ENCODE data around the gene PADI1.

Gene PADI1

DNA sequence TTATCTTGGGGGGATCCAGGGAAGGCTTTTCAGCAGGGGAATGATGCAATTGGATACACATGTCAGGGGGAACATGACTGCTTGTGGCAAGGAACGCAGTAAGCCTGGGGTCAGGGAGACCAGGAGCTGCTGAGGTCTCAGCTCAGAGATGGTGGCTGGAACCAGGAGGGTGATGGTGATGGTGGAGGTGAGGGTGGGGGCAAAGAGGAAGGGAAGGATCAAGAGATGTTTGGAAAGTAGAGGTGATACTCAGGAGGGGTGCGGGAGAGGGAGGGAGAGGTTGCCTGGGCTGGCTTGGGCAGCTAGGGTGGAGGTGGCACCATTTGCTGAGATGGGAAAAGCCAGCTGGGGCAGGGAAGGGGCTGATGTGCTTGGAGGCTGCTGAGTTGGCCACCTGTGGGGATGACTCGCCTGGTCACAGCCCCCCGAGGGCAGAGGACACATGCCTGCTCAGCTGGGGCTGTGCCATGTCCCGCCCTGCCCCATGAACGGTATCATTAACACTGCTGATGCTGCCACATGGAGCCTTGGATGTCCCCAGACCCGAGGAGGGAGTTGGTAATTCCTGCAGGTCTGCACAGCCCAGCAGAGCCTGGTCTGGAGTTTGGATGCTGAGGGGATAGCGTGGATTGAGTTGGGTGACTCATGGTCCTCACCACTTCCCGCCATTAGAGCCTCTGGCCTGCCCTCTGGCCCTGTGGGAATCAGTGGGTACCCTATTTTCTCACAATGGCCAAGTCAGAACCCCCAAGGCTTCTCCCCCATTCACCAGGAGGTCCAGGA, 6.3 kb upstream of the PADI1 start:
- DNase-seq = no peak

DNA sequence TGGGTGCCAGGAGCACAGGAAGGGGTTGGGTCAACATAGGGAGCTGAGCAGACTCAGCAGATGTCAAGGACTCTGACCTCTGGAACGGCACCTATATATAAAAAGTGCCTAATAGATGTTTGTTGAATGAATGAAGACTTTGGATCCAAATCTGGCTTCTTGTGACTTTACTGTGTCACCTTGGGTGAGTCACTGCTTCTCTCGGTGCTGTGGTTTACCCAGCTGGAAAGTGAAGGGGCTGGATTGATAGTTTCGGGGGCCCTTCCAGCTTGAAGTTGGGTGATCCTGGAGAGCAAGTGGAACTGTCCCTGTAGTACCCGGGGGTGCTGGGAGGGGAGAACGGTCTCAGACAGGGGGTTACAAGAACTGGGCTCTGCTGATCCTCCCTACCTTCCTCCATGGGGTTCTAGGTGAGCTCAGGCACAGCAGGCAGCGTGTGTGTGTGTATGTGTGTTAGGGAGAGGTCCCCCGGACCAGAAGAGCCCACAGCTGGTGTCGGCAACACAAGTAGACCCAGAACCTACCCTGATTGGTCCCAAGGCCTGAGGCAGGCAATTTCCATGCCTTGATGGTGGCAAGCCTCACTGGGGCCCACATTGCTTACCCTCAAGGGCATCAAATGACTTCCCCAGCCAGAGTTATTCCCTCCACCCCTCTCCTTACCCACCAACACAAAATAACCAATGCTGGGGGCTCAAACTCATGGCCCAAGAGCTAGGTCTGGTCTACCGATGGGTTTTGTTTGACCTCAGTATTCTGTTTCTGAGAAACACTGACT, 5.5 kb upstream of the PADI1 start:
- no peak for DNase-seq

DNA sequence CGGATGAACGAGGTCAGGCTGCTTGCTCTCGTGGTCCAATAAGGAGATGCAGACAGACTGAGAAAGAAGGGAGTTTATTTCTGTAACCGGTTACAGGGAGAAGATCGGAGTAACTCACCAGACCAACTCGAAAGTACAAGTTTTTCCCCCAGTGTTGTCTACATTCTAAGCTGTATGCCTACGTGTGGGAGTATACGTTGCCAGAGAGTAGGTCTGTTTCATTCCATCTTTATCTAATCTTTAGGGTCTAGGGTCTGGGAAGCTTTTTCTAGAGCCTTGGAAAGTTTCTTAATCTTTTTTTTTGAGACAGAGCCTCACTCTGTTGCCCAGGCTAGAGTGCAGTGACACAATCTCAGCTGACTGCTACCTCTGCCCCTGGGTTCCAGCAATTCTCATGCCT, 4.7 kb upstream of the PADI1 start:
- no peak for DNase-seq

DNA sequence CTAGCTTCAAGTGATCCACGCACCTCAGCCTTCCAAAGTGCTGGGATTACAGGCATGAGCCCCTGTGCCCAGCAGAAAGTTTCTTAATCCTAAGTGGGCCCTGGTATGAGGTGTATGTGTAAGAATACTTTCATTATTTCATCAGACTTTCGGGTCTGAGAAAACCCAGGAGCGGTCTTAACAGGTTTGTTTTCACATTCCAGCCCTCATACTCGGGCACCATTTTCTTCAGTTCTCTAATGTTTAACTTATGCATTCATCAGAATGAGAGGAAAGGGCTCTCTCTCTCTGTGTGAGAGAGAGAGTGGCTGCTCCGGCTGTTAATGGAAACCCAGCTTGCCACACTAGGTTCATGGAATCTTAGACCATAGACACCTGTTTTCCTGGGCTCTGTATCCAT, 4.2 kb upstream of the PADI1 start:
- no peak for DNase-seq

DNA sequence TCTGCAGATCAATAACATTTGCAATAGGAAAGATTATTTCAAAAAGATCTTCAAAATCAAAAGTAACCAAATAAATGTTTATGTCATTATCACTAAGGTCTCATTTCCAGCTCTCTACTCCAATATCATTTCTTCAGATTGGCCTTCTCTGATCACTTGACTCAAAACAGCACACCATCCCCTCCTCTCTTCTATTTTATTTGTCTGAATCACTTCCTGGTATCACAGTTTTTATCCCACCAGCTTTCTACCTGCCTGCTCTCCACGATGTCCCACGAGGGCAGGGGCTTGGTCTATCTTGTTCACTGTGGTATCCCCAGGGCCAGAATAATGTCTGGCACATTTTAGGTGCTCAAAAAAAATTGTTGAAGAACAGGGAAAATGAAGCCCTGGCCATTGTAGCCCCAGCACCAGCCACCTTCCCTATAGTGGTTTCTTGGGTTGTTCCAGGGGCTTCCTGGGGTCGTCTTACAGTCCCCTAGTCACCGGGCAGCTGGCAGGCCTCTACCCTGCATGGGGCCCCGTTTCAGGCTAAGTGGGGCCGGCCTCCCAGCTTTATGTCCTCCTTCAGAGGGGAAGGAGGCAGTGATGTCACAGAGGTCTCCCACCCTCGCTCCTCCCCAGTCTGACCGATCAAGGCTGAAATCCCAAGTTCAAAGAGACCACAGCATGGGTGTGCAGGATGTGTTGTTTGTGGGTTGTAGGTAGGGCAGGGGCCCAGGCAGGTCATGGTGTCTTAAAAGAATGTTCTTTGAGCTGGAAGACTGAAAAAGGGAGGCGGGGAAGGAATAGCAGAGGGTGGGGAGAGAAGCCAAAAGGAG, 3.5 kb upstream of the PADI1 start:
- no peak for DNase-seq

DNA sequence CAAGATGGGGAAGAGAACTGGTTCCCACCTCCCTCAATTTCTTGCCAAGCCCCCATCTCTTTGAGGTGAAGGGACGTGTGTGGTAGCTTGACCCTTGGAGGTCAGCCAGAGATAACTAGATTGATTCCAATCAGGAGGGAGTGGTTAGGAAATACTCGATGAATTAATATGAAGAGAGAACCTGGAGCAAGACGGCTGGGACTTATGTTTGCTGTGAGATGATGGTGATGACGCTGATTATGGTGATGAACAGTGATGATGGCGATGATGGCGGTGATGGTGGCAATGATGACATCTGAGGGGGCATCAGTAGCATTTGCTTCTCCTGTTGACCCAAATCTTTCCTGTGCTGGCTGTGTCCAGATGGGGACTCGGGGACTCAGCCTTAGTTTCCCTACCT, 724 bp downstream of the PADI1 start:
- DNase-seq = no peak

DNA sequence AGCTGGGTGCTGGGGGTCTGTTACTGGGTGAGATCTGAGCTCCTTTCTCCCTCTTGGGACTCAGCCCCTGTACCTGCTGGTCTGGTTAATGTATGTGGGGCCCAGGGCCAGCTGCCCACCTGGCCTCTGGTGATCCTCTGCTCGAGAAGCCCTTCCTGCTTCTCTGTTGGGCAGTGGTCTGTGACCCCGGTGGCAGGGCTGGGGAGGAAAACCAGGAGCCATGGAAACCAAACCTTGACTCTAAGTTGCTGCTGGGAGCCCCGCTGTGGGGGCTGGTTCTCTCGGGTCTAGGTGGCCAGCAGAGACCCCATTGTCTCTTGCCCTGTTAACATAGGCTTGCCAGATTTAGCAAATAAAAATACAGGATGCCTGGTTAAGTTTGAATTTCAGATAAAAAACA, 1.3 kb downstream of the PADI1 start:
- no peak for DNase-seq

DNA sequence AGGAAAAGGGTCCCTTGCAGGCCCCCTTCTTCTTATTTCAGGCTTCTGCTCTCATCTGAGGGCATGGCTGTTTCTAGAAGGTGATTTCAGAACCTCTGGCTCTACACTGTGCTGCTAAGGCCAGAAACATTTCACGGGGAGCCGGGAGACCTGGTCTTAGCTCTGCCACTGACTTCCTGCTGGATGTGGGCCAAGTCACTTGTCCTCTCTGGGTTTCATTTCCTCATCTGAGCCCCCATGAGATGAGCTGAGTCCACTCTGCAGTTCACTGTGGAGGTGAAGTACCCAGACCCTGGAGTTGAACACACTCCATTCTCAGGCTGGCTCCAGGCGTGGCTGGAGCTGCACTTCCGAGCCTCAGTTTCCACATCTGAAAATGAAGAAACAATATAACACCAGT, 2.1 kb downstream of the PADI1 start:
- no peak for DNase-seq

DNA sequence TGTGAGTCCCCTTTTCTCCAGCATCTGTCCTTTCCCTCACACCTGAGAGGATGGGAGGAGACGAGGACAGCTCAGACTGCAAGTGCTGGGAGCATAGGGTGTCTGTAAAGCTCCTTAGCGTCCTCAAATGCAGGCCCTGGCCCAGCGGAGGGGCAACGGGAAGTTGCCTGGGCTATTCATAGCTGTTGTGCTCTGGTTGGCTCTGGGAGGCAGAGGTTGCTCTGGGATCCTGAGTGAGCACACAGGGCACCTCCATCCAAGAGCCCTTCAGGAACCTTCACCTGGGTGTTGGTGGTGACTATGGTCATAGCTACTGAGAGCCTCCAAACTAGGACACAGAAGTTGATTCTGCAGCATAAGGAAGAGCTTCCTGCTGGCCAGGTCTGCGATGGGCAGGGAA, 2.6 kb downstream of the PADI1 start:
- DNase-seq = no peak

DNA sequence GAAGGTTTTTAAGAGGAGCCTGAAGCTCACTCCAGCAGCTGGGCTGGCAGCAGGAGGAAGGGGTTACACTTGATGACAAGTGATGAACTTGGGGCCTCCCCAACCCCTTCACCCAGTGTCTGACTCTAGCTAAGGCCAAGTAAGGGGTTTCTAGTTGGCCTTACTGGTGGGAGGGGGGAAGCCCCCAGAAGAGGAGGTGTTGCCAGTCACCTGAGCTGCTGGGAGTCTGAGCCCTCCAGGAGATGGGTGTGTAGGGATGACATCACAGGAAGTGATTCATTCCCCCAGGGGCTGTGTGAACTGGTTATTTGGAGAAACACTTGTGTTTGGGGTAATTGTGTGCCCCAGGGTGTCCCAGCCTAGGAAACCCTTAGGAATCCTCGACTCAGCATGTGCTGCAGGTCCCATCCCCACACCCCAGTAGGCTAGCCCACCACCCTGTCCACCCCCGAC, 3.1 kb downstream of the PADI1 start:
- DNase-seq = no peak

DNA sequence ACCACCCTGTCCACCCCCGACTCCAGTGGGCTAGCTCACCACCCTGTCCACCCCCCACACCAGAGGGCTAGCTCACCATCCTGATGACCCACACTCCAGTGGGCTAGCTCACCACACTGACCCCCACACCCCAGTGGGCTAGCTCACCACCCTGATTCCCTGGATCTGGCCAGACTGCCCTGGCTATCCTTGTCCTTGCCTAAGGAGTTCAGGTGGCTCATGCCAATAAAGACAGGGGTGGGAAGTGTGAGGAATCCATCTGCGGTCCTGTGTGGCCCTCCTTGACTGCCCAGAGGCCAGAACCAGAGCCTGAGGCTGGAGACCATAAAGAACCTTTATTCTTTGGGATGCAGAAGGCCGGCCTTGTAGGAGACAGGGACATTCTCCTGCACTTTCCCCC, 3.6 kb downstream of the PADI1 start:
- no peak for DNase-seq

DNA sequence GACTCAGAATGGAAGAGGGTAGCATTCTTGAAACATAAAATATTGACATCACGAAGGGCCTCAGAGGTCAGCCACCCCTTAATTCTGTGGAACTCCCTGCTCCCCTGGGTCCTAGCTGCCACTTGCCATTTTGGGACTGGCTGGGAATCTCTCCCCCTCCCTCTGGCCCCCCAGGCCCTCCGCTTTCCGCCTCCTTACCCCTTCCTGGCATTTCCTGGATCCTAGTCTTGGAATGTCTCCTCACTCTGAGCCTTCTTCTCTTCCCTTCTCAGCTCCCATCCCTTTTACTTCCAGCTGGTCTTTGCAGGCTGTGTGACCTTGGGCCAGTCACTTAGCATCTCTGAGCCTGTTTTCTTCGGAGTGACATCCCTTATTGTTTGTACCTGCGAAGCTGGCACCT, 4.5 kb downstream of the PADI1 start:
- no peak for DNase-seq

DNA sequence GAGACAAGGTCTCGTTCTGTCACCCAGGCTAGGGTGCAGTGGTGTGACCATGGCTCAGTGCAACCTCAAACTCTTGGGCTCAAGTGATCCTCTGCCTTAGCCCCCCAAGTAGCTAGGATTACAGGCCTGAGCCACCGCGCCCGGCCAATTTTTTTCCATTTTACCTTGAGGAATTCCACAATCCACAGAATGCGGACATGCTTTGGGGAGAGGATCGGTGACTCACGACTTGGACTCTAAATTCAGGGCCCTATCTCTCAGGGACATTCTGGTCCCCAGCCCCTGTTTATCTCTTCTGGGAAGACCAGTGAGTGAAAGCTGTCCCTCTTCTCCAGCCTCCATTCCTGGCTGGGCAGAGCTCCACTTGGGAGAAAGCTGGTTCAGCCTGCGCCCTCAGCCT, 5.2 kb downstream of the PADI1 start:
- DNase-seq = no peak

DNA sequence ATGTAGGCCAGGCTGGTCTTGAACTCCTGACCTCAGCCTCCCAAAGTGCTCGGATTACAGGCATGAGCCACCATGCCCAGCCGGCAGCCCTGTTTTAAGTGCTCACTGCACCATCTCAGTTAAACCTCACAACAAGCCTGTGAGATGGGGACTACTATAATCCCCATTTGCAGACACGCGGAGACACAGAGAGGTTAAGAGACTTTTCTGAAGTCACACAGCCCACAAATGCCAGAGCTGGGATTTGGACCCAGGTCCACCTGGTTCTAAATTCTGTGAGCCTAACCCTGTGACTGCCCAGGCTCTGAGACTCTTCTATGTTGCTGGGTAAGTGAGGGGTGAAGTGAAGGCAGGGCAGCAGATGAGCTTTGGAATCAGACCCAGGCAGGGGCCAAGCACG, 6.4 kb downstream of the PADI1 start:
- DNase-seq = no peak

DNA sequence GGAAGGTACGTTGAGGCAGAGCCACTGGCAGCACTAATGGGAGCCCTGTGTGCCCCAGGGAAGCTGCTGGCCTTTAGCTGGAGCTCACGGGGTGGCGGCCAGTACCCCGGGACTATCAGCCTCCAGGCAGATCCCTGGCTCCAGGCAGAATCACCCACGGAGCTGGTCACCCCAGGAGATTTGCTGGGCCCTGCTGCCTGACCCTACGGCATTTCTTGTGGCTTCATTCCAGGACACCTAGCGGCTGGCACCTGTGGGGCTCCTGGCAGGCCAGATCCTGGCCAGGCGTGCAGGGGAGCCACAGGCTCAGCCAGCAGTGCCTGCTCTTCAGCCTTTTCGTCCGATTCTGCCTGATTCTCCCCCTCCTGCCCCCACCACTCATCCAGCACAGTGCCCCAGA, 7.1 kb downstream of the PADI1 start:
- DNase-seq = no peak

DNA sequence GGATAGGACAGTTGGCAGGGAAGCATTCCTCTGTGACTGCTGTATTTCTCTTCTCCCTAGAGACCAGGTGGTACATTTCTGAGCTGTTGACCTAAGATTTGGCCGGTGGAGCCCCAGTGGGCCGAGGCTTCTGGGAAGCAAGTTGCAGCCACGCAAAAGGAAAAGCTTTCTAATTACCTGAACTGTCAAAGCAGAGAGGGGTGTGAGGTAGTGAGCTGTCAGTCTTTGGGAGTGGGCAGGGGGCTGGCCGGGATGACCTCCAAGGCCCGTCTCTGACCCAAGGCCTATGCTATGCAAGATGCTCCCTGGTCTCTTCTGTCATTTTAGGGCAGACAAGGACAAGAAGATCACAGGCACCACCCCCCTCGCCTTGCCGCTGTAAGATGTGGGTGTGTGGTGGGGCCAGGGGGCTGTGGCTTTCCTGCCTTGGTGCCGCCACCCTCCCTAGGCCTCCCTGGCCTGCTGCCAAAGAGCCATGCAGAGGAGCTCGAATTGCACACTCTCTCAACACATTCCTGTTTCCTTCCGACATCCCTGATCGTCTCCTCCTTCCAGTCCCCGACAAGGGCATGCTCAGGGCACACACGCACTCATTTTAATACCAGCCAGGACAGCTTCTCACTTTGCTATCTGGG, 7.7 kb downstream of the PADI1 start:
- no peak for DNase-seq

DNA sequence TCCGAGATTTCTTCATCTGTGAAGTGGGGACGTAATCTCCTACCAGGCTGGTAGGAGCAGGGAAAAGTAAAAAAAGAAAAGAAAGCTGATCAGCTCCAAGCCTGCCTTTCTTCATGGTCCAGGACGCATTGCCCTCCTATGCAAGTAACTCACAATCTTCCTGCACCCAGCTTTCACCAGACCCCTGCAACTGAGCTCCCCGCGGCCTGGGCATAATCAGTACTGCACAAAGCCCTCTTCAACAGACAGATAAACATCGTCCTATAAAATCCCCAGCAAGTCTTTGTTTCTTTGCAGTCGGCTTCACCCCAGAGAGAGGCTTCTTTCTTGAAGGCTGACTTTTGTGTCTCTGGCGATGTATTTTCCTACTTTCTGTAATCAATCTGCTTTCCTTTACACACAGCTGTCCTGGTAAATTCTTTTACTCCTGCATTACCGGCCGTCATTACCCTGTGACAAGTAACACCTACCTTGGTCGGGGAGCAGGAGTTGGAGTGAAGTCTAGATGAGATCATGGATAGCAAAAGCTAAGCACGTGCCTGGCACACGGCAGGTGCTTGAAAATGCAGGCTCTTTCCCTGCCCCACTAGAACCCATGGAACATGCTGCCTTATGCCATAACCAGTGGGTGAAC, 8.3 kb downstream of the PADI1 start:
- DNase-seq = no peak

DNA sequence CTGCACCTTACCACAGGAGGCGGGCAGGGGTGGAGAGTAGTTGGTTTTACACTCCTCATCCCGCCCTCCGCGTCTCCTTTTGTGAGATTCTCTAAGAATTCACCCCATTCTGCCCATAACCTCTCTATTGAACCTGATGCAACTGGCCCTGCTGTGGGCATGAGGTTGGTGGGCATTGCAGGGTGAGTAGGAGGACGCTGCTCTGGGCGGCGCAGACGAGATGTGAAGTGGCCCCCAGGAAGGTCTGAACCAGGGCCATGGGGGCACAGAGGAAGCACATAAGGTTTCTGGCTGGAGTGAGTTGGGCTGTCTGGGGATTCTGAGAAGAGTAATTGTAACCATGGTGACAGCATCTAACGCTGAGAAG, 8.8 kb downstream of the PADI1 start:
- no peak for DNase-seq

DNA sequence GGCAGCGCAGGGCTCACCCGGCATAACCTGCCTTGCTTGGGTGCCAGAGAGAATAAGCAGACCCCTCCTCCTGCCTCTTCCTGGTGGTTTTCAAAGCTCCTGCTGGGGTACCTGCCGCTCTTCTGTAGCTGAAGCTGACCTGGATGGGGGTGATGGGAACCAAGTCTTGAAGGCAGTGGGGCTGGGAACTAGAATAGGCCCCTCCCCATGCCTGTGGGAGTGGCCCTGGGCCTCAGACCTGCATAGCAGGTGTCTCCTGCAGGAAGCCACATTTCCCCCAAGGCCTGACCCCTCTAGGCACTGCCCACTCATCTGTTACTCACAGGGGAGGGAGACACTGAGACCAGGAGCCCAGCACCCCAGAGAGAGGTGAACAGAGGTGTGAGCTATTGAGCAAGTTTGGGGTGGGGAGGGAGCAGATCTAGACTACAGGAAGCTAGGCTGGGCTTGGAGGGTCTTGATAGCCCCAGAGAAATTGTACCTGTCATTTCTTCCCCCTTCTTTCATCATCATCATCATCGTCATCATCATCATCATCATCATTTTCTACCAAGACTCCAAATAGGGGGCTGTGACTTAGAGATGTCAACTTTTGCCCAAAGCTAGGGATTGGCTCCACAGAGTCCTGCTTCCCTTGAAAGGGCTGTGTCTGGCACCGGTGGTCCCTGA, 10.1 kb downstream of the PADI1 start:
- no peak for DNase-seq

DNA sequence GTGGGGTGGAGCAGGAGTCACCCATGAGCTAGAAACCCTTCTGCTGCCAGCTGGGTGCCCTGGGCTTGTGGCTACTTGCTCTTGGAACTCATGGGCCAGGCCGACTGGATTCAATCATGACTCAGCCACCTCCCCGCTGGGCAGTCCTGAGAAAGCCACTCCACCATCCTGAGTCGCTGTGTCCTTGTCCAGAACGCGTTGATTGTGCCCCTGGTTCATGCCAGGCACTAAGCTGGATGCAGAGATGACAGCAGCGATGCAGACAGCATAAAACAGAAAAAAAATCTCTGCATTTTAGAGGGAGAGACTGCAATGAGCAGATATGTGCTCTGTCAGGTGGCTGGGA, 10.6 kb downstream of the PADI1 start:
- no peak for DNase-seq

DNA sequence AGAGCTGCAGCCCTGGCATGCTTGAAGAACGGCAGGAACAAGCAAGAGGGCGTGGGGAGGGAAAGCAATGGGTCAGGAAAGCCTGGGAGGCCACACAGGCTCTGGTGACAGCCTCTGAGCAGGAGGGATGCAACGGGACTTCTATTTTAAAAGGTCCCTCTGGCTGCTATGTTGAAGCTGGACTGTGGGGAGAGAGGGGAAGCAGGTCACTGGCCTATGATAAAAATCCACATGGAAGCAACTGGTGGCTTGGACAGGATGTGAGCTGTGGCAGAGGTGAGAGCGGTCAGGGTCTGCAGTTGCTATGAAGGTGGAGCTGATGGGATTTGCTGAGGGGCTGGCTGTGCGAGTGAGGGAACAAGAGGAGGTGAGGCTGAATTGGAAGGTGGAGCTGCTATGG, 11.2 kb downstream of the PADI1 start:
- DNase-seq = no peak

DNA sequence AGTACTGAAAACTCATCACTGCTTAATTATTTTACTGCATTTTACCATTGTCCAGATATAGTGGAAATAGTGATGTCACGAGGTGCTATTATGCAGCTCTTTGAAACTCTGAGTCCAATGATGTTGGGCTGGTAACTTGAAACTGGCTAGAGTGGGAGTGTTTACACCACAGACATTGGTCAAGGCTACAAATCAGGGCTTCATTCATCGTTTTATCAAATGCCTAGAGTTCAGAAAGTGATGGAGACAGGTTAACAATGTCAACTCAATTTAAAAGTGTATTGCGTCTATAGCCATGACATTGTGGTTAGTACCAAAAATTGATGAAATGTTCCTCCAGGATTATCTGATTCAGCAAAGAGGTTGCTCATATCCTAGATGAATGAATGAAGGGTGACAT, 12.7 kb downstream of the PADI1 start:
- DNase-seq = no peak
